ENCODE data around the gene C1orf174.

The C1orf174 gene

GRCh38 chr1:3864884-3865283 is 35.2 kb downstream of the C1orf174 start:
- no peak for DNase-seq

GRCh38 chr1:3863231-3863935 is 36.7 kb downstream of the C1orf174 start:
- no peak for DNase-seq

- no peak for DNase-seq
These were observed 41.7 kb downstream of the C1orf174 start for GRCh38 chr1:3858231-3858981.

GRCh38 chr1:3857791-3858129 is 42.3 kb downstream of the C1orf174 start:
- DNase-seq, result no peak

GRCh38 chr1:3856923-3857790 is 42.9 kb downstream of the C1orf174 start, which contains the start of the genes CEP104 and DFFB:
Gene CEP104, minus strand, starts transcription at chr1:3857211. Its CDS starts 4,804 bp downstream, at chr1:3852407.
Gene DFFB, plus strand, starts transcription at chr1:3857476. Its CDS starts 128 bp downstream, at chr1:3857604.
- DNase-seq, result peak; percentile 97

- DNase-seq, result no peak
These were observed 47.2 kb downstream of the C1orf174 start for GRCh38 chr1:3852711-3853485.

- DNase-seq, result no peak
These were observed 48.0 kb downstream of the C1orf174 start for GRCh38 chr1:3852091-3852490.

- no peak for DNase-seq
These were observed 48.8 kb downstream of the C1orf174 start for GRCh38 chr1:3851292-3851691.

- DNase-seq, result no peak
These were observed 49.2 kb downstream of the C1orf174 start for GRCh38 chr1:3850857-3851256.

- no peak for DNase-seq
These were observed 53.0 kb downstream of the C1orf174 start for GRCh38 chr1:3847081-3847480.

- no peak for DNase-seq
These were observed 53.5 kb downstream of the C1orf174 start for GRCh38 chr1:3846541-3846940.

- no peak for DNase-seq
These were observed 57.2 kb downstream of the C1orf174 start for GRCh38 chr1:3842912-3843311.

GRCh38 chr1:3841491-3841890 is 58.6 kb downstream of the C1orf174 start:
- no peak for DNase-seq

All from CD4-positive, alpha-beta T cell treated with Interleukin-17A for 4 hours (primary cell).